Measurements from ENCODE around the gene TMEM273.
"Not testable (repeated sequence)": the region's sequence is repeated elsewhere in the genome, so short reads cannot be mapped to it uniquely, and the experiment has no call there.

TMEM273 gene

DNA sequence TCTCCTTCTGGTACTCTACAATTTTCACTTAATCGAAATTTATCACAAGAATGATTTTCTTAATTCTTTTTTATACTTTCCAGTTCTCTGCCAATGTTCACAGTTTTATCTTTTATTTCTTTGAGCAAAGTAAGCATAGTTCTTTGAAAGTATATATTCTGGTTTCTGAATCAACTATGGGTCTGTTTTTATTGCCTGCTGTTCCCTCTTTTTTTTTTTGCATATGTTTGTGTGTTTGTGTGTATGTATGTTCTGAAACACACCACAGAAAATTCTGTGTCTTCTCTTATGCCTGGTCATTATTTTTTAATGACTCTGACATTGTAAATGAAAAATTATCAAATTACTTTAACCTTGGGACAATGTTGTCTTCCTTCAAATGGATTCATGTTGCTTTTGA lies 15.9 kb upstream of the TMEM273 start:
- DNase-seq, result no peak

DNA sequence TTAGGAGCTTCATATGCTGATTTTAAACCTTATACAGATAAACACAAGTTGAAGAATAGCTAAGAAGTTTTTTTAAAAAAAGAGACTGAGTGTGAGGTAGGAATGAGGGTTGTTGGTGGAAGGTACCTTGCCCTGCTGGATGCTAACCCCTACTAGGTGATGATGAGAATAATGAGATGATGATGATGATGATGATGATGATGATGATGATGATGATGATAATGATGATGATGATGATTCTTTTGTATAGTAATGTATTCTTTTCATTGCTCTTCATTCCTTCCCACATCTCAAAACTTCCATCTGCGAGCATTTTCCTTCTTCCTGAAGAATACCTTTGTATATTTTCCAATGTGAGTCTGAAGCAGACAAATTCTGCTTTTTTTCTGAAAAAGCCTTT lies 14.1 kb upstream of the TMEM273 start:
- DNase-seq, result no peak

DNA sequence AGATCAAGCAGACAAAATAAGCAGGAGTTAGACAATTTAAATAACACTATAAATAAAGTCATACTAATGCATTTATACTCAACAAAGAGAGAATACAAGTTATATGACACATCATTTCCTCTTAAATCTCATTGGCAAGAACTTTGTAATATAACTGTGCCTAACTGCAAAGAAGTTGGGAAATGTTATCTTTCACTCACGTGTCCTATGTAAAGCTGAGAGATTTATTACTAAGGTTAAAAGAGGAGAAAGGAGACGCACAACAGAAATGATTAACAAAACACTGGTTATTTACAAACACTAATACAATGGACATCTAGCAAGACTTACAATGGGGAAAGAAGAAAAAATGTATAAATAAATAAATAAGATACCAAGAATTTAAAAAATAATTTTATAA lies 12.7 kb upstream of the TMEM273 start:
- DNase-seq, result no peak

DNA sequence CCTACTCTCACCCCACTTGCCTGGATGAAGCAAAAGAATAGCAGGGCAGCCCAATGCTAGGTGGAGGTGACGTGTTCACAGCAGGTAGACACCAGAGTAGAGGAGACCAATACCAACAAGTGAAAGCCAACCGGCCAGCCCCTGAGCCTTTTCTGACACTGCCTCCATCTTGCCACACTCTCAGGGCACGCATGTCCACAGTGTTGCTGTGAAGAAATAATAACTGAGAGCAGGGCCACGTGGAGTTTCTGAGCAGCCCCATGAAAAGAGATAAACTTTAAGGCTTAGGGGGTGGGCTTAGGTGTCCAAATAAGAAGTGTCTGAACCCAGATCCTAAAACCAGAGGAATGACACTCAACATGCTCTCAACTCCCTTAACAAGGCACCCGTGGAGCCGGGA lies 9.0 kb upstream of the TMEM273 start:
- DNase-seq, result no peak

DNA sequence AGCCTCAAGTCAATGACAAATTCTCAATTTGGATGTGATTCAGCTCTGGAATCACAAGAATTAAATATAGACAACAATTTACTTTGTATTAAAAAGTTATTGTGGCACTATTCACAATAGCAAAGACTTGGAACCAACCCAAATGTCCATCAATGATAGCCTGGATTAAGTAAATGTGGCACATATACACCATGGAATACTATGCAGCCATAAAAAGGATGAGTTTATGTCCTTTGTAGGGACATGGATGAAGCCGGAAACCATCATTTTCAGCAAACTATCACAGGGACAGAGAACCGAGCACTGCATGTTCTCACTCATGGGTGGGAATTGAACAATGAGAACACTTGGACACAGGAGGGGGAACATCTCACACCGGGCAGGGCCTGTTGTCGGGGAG lies 7.7 kb upstream of the TMEM273 start:
- DNase-seq, result not testable (repeated sequence)

DNA sequence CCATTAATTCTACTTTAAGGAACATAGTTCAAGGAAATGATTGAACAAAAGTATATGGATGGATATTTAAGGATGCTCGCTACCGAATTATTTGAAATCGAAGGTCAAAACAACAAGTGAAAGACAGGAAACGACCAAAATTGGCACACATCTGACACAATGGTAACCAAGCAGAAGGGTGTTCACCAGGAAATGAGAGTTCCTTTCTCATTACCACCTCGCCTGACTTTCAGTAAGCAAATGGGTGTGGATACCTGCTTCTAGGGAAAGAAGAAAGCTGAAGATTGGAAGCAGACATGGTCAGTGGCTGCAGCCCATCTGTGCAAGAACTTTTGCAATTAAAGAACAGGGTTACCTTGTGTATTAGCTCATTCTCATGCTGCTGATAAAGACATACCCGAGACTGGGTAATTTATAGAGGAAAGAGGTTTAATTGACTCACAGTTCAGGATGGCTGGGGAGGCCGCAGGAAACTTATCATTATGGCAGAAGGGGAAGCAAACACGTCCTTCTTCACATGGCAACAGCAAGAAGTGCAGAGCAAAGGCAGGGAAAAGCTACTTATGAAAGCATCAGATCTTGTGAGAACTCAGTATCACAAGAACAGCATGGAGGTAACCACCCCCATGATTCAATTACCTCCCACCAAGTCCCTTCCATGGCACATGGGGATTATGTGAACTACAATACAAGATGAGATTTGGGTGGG lies 6.2 kb upstream of the TMEM273 start:
- DNase-seq, result no peak

DNA sequence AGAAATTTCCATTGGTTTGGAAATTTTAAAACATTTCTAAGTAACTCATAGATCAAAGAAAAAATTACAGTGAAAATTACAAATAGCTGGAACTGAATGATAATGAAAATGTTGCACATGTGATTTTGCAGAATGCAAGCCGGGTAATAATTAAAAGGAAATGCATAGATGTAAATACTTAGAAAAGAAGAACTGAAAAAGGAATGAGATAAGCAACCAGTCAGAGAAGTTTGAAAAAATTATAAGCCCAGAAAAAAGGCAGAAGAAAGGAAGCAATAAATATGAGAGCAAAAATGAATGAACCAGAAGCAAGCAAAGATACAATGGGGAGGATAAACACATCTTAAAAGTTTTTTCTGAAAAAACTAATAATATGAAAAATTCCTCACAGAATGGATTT lies 3.2 kb upstream of the TMEM273 start:
- no peak for DNase-seq

DNA sequence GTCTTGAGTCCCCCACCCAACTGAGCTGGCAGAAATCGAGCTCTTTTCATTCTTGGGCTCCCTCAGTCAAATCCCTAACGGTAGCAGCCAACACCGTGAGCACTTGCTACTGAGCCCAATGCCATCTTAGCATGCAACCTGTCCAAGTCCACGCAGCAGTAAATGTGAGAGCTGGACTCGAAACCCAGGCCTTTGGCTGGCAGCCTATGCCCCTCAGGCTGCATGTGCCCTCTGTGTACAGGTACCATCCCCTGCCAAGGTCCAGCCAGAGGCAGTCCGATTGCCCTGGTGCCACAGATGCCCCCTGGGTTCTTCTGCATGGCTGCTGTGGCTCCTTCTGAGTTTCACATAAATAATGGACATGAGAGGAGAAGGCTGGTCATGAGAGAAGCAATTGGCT lies 1.2 kb upstream of the TMEM273 start:
- DNase-seq, result no peak

DNA sequence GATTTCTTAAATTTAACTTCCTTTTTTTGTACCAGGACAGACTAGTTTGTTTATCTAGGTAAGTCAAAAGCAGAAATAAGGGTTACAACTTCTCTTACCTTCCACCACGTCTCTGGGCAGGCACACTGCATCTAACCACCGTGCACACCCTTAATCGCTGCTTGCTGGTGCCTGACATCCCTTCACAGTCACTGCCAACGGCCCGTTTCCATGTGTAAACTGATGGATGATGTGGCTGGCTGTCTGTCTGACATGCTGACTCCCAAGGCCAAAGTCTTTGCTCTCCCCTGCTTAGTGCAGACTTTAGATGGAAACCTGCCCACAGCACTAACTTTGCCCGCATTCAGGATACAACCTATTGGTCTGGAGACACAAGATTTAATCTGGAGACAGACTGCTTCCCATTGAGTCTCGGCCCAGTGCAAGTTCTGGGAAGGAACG lies 1.1 kb downstream of the TMEM273 start:
- no peak for DNase-seq

DNA sequence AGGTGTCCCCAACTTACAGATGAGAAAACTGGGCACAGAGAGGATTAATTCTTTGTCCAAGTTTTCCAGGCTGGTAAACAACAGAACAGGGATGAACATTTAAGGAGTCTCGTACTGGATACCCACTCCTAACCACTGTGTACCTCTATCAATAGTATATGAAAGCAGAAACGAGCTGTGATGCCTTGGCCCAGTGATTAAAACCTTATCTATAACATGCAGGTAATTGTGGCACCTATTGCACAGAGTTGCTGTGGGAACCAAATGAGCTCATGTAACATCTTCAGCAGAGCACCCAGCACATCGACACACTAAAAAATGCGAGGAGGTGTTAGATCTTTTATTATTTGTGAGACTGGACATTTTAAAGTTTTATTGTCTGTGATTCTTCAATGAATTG lies 1.6 kb downstream of the TMEM273 start:
- no peak for DNase-seq

DNA sequence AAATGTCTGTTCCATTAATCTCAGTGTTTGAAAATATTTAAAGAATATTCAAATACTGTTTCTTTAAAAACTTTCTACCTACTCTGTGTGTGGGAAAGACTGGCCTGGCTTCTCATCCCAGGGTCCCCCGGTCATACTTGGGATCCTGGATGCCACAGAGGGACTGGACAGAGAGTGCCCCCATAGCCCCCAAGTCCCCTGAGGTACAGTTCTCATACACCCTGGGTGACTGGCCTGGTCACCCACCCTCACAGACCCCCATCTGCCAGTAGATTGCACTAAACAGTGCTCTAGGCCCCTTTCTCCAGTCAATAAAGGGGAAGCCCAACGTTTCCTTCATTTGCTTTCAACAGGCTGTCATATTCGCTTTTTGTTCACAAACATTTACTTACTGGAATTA lies 3.0 kb downstream of the TMEM273 start:
- DNase-seq, result no peak

DNA sequence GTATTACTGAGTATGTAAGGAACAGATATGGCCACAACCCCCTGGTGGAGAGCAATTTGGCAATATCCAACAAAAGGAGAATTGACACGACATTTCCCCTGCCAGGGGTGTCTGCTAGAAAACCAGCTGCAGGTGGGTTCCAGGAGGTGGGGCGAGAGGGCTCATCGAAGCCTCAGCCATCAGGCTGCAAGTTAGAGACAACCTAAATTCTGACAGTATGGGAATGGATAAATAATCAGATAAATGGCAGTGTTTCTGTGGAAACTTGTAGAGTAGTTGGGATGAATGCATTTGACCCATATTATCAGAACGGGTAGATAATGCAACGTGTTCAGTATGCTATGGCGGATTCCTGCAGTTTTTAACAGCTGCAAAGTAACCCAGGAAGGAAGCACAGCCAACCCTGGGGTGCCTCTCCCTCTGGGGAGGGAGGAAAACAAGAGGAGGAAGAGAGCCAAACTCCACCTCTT lies 3.5 kb downstream of the TMEM273 start:
- no peak for DNase-seq

DNA sequence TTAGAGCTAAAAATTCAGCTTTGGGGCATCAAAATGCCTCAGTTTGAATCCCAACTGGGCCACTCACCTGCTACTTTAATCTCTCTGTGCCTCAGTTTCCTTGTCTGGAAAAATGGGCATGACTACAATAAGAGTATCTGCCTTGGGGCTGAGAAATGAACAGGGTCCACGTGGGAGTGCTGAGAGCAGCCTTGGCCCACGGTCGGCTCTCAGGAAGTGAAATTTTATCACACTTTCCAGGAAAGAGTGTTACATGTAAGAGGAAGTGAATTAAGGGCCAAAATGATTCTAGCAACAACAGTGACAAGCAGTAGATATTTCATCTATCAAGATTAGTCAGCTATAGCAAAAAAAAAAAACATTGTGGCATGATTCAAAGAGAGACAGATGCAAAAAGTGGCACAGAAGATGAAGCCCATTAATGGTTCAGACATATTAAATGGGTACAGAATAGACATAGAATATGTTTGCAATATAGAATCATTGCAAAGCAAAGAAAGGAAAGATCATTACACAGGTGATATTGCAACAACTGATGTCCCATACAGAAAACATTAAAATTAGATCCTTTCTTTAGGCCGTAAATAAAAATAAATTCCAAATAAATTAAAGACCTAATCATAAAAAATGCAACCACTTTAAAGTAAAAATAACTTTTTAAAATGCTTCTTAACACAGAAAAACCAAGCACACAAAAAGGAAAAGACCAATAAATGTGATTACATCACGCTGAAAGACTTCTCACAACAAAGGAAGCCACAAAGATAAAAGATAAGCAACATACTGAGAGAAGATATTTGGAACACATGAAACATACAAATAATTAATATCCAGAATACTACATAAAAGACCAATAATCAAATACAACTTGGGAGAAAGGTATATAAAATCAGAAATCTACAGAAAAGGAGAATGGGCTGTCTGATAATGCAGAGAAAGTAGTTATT lies 4.3 kb downstream of the TMEM273 start:
- peak; percentile 48 for DNase-seq

DNA sequence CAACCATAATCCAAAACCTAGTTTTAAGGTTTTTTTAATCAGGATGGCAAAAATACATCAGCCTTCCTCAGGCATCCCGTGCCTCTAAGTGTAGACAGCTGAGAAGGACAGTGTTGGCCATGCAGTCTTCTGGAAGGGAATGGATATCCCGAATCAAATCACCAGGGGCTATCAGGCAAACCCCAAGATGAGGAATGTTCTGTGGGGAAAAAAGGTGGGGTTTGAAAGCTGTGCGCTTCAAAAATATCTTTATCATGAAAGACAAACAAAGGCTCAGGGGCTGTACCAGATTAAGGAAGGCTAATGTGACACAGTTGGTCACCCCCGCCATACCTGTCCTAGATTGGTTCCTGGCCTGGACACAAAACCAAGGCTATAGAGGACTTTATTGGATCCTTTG lies 5.4 kb downstream of the TMEM273 start:
- DNase-seq, result no peak

DNA sequence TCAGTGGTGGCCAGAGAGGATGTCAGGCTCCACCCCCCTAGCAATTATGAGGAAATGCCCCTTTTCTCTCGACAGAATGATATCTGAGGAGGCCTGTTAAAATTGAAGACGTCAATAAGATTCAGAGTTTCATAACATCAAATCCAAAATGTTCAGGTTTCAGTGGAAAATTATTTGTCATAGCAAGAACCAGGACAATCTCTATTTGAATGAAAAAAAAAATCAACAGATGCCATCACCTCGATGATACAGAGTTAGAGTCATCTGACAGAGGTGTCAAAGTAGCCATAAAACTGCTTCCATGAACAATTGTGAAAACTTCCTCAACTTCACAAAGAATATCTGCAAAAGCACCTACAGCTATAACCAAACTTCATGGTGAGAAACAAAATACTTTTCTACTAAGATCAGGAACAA lies 7.7 kb downstream of the TMEM273 start:
- DNase-seq, result no peak

DNA sequence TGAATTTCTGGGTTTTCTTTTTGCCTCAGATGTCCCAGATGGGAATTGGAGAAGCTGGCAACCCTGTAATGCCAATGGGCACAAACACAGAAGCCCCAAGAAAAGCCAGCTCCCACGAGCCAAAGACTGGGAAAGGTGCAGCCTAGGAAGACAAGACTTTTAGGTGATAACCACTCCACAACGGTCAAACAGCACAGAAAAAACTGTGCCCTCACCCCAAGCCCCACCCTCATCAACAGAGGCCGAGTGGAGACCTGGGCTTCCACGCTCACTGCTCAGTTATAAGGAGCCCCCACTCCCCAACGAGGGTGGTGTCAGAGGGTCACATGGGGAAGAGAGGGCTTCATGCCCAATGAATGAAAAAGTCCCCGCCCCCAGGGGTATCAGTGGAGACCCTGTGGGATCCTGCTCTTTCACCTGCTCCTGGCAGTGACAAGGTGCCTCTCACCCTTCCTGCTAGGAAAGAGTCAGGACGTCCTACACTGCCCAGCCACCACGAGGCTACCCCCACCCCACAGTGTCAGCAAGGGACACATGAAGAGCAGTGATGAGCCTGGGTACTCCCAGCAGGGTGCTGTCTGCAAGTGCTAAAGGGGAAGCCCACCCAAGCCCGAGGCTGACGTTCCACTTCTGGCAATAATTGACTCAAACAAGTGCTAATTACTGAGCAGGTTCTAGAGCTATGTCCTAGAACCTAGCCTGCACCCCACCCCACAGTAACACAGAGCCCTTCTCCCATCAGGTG lies 8.3 kb downstream of the TMEM273 start:
- DNase-seq, result no peak

DNA sequence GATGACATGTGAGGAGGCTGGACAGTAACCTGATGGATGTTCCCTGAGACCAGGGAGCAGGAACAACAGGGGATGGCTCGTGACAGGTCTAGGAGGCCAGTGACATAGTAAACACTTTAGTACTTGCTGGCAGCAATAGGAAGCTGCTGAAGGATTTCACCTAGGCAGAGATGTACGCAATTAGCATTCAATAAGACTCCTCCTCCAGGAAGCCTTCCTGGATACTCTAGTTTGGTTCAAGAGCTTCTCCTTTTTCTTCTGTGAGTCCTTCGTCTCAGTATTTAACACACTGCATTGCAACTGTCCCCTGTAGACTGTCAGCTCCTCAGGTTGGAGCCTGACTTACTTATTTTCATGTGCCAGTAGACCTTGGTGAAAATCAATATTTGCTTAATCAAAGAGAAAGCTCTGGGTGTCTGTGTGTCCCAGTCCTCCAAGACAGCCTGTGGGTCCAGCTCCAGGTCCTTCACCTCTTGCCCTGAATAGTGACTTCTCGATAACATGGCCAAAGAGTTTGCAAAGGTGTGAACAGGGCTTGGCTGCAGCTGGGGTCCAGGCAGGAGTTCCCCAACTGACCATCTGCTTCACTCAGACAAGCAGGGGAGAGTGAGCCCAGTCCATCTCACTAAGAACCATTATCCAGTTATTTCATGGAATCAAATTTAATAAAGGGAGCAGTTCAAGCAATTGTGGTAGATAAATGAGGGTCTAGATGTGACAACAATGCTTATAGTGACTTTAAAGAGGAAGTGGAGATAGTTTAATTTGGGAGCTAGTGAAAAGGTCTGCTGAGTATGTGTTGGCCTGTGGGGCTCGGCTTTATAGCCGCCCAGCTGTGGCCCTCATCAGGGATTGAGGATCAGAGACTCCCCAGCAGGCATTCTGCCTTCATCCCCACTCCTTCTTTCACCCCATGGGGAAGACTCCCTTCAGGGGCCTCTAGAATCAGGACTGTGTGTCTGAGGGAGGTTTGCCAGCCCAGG lies 9.4 kb downstream of the TMEM273 start:
- no peak for DNase-seq

DNA sequence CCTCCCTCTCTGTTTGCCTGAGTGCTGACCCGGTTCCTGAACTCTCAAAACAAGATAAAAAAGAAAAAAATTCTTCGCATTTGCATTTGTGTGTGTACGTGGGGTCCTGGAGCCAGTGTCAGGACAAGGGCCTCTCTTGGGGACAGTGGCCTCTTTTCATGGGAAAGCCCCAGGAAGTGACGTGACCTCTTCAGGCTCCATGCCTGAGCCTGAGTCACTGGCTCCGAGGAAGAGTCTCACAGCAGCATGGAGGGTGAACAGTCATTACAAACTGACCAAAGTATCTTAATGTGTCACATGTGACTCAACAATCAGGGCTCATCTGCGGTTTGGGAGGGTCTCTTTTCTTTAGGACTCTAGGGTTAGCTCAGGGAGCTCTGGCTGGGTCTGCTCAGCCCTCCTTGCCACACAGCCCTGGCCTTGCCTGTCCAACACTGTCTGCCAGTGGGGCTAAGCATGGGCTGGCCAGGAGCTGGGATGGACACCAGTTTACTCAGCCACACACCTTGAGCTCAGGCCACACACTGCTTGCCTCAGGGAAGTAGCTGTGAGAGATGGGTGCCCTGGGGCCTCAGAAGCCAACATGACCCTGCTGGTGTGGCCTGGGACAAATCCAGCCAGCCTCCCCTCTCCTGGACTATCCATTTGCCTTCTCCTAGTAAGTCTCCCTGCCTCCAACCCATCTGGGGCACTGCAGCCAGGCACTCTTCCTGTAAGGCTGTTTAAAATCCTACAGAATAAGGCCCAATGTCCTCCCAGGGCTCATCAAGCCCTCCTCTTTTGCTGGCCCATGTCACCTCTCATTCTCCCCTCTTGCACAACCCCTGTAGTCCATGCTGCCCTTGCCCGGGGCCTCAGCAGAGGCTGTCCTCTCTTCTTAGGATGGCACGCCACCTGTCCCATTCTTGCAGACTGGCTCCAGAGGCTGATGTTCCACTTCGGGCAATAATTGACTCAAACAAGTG lies 10.5 kb downstream of the TMEM273 start:
- DNase-seq, result peak; percentile 67

DNA sequence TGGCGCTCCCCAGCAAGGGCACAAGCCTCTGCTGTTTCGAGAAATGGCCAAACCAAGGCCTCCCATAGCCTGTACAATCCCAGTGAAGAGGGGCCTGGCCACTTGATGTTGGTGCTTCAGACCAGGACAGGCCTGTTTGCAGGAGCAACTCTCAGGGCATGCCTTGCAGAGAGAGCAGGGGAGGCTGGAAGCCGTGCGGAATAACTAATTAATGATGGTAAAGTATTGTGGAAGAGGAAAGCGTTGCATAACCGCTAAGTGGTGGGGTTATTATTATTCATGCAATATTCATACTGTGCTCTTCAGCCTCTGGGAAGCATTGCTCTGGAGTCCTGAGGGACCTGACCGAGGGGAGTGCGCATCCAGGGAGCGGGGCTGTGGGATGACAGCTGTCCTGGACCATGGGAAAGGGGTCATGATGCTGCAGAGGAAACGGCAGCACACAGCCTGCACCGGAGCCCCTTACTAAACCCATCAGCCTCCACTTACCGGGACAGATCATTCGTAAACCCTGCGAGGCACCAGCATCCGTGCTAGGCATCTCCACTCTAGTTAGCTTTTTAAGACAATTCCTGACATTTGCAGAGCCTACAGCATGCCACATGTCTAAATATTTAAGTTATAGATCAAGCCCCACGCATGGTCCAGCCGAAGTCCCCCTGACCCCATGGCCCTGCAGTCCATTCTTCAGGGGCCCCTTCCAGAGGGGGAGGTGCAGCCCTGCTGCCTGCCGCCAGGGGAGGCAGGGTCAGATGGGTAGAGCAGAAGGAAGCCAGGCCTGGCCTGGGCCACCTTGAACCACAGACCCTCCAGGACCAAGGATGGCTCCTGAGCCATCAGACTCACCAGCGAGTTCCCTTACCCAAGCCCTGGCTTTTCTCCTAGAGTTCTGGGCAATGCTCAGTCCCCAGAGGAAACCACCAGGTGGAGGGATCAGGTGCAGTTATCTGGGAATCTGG lies 11.6 kb downstream of the TMEM273 start:
- no peak for DNase-seq
